Hematopoietic multipotent progenitor cell treated with erythropoietin and hydrocortisone succinate and interleukin-3 and kit ligand, for 6 days (in vitro differentiated cells): ENCODE results near the gene SNX21.
"Not testable (repeated sequence)": the region's sequence is repeated elsewhere in the genome, so short reads cannot be mapped to it uniquely, and the experiment has no call there.

ENCODE experiments used
- DNase-seq: peaks from one replicate; pipeline ENCODE4 v3.0.0-alpha.2; 2015

SNX21 gene

DNA sequence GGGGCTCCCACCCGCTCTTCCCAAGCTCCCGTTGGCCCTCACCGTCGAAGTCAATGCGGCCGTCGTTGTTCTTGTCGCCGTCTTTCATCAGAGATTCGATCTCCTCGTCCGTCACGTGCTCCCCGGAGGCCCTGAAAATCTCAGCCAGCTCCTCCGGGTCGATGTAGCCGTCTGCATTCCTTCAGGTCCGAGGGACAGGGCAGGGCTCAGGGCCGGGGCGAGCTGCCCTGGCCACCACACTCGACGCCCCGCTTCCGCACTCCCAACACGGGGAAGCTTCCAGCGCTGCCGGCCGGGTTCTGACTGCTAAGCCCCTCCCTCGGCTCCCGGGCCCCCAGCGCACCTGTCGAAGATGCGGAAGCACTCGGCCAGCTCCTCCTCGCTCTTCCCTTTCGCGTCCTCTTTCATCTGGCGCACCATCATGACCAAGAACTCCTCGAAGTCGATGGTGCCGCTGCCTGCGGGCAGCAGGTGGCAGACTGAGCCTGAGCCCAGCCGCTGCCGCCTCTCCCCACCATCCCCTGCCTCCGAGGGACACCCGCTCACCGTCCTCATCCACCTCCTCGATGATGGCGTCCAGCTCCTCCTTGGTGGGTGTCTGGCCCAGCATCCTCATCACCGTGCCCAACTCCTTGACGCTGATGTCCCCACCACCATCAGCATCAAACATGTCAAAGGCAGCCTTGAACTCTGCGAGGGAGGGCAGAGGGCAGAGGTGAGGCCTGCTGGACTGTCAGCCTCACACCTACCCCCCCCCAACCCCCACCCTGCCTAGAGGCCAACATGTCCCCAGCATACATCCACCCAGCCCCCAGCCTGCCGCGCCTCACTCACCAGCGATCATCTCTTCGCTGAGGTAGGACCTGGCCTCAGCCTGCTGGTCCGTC lies 9.4 kb upstream of the SNX21 start:
- peak; percentile 80 for DNase-seq

DNA sequence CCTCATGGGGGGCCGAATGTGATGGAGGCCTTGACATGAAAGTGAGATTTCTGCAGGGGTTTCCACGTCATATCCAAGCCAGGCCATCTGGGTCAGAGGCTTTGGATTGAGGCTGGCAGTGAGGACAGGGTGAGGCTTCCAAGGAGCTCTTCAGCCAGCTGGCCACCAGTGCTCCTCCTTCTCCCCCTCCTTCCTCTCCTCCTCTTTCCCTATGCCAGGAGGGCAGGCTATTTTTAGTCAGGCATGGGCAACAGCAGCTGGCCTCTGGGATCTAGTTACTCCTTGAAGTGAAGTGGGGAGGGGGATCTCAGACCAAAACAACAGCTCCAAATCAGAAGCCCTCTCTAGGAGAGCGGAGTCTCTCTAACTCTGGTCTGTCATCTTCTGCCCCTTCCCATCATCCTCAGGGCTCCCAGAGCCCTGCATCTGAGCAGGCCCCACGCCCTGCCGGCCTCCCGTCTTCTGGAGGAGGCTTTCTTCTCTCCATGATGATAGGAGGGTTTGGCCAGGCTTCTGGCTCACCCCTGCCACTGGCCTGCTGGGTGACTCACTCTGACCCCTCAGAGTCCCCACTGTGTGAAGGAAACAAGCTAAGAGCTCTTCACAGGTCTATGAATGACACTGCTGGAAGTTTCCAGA lies 7.1 kb upstream of the SNX21 start:
- no peak for DNase-seq

GRCh38 chr20:45827030-45827652 lies 6.5 kb upstream of the SNX21 start, which contains the start of gene TNNC2:
Gene TNNC2, minus strand, starts transcription at chr20:45827312. Its CDS starts 64 bp downstream, at chr20:45827248.
- no peak for DNase-seq

DNA sequence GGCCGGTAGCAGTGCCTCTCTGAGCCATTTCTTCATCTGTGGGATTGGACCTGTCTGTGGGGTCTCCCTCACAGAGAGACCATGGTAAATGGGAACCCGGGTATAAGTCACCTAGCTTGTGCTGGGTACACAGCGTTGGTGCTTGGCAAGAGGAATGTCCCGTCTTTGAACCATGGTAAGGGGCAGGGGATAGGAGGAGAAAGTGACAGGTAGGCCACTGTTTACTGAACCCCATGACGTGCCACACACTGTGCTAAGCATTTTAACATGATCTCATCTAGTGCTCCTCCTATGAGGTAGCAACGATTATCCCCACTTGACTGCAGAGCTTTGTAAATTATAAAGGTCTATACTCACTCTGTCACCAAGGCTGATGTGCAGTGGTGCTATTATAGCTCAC lies 5.9 kb upstream of the SNX21 start:
- no peak for DNase-seq

GRCh38 chr20:45828589-45828988 lies 5.0 kb upstream of the SNX21 start:
- no peak for DNase-seq

GRCh38 chr20:45829673-45830106 lies 3.9 kb upstream of the SNX21 start:
- not testable (repeated sequence) for DNase-seq

- peak; percentile 40 for DNase-seq
Measured at GRCh38 chr20:45832619-45833018, 980 bp upstream of the SNX21 start.

DNA sequence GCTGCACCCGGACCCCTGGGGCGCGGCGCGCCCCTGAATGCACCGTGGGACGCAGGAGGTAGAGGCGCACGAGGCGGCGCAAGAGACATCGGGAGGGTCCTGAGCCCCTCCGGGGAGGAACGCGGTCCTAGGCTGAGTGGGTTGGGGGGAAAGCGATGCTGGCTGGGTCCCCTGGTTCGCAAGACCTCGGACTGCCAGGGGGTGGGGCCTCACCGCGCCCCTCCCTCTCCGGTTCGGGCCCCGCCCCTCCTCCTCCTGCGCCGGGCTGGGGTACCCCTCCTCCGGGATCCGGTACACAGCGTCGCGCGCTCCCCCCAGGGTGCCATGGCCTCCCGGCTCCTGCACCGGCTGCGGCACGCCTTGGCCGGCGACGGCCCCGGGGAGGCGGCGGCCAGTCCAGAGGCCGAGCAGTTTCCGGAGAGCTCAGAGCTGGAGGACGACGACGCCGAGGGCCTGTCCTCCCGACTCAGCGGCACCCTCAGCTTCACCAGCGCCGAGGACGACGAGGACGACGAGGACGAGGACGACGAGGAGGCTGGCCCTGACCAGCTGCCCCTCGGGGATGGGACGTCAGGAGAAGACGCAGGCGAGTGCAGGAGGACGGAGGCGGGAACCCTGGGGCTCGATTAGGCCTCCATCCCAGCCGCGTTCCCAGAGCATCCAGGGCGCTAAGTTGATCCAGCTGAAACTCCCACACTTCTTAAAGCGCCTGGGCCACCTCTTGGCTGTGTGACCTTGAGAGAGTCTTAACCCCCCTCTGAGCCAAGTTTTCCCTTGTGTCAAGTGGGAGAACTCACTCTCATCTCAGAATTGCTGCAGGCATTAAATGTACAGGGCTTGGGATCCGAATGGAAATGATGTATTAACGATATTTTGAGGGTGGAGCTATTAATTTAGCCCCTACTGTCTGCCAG lies 541 bp downstream of the SNX21 start:
- DNase-seq = no peak

GRCh38 chr20:45834797-45835161 lies 1.2 kb downstream of the SNX21 start:
- no peak for DNase-seq

GRCh38 chr20:45835329-45835765 lies 1.7 kb downstream of the SNX21 start:
- DNase-seq = peak; percentile 50

DNA sequence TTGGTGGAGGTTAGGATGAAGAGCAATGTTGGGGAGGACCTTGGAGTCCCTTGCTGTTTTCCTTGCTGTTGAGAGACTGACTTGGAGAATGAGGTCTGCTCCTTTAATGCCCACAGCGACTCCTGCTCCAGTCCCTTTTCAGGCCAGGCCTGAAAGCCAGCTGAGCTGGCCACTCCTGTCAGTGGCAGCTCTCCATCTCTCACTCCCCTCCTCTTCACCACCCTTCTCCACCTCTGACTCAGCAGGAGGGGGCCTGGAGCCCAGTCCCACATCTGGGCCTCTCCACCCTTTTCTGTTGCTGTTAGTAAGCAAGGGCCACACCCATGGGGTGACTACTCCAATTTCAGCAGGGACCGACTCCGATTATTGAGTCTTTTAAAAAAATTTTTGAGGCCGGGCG lies 2.2 kb downstream of the SNX21 start:
- peak; percentile 45 for DNase-seq

- DNase-seq = peak; percentile 78
Measured at GRCh38 chr20:45836841-45837240, 3.2 kb downstream of the SNX21 start.

GRCh38 chr20:45840700-45841198 lies 7.2 kb downstream of the SNX21 start:
- no peak for DNase-seq

DNA sequence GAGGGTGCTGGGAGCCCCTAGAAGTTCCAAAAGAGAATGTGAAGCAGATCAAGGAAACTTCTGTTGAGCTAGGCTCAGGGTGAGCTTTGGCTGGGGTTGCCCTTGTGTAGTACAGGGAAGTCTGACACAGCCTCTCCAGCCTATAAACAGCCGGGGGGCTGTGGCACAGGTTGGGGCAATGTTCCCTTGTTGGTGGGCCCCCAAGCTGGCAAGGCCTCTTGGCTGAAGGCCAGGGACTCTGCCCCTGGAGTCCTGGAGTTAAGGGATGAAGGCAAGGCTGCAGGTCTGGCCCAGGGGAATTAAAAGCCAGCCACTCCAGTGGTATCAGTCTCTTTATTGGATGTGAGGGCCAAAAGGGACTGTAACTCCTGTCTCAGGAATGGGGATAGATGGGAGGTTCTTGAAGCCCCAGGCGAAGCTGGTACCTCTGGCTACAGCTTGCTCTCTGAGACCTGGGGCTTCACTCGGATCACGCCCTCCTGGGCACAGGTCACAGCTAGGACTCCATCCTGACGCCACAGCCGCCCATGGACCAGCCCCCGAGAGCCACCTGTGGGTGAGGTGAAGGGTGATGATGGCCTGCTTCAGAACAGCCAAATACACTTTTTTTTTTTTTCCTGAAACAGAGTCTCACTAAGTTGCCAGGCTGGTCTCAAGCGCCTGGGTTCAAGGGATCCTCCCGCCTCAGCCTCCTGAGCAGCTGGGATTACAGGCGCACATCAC lies 8.0 kb downstream of the SNX21 start:
- DNase-seq = no peak

GRCh38 chr20:45842169-45842812 lies 8.7 kb downstream of the SNX21 start:
- no peak for DNase-seq

DNA sequence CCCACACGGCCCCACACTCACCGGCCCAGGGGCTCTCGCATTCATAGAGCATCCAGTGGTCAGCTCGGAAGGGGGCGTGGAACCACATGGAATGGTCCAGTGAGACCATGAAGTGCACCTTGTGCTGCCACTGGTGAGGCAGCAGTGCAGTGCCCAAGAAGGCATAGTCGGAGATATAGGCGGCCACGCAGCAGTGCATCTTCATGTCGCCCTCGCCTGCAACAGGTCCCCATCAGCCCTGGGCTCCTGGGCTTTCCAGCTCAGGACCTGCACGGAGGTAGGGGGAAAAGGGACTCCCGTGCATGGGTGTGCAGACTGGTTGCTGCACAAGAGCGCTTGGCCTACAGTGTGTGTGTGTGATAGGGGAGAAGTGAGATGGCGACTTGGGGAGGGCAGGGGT lies 9.9 kb downstream of the SNX21 start:
- no peak for DNase-seq

GRCh38 chr20:45845452-45845851 lies 11.9 kb downstream of the SNX21 start:
- no peak for DNase-seq

GRCh38 chr20:45848421-45848820 lies 14.8 kb downstream of the SNX21 start:
- no peak for DNase-seq

DNA sequence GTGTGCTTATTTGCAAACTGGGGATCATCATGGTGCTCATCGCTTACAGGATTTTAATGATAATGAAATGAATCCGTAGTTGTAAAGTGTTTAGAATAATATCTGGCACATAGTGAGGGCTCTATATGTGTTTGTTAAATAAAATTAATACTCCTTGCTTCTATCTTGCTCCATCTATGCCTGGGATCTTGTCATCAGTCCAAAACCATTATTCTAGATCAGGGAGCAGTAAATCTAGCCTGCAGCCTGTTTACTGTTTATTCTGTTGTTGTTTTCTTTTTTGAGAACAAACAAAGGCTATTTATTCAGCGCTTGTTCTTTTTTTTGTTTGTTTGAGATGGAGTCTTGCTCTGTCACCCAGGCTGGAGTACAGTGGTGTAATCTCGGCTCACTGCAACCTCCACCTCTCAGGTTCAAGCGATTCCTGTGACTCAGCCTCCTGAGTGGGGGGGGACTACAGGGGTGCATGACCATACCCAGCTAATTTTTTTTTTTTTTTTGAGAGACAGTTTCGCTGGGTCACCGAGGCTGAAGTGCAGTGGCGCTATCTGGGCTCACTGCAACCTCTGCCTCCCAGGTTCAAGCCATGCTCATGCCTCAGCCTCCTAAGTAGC lies 15.5 kb downstream of the SNX21 start:
- no peak for DNase-seq

GRCh38 chr20:45850238-45850637 lies 16.6 kb downstream of the SNX21 start:
- no peak for DNase-seq

GRCh38 chr20:45850926-45851325 lies 17.3 kb downstream of the SNX21 start:
- peak; percentile 90 for DNase-seq
